GM11168 (cell line): Measurements from ENCODE around the gene SSR2.

Source experiments
- in situ Hi-C: fragments of 300-500 bp; cut with MboI; formaldehyde crosslinking; loops from one replicate; pipeline ENCODE4 v1.12.0; 2022; ENCODE audit warnings: low sequenced_read_pairs; ENCODE audit not compliant: unreplicated experiment

Gene SSR2

DNA sequence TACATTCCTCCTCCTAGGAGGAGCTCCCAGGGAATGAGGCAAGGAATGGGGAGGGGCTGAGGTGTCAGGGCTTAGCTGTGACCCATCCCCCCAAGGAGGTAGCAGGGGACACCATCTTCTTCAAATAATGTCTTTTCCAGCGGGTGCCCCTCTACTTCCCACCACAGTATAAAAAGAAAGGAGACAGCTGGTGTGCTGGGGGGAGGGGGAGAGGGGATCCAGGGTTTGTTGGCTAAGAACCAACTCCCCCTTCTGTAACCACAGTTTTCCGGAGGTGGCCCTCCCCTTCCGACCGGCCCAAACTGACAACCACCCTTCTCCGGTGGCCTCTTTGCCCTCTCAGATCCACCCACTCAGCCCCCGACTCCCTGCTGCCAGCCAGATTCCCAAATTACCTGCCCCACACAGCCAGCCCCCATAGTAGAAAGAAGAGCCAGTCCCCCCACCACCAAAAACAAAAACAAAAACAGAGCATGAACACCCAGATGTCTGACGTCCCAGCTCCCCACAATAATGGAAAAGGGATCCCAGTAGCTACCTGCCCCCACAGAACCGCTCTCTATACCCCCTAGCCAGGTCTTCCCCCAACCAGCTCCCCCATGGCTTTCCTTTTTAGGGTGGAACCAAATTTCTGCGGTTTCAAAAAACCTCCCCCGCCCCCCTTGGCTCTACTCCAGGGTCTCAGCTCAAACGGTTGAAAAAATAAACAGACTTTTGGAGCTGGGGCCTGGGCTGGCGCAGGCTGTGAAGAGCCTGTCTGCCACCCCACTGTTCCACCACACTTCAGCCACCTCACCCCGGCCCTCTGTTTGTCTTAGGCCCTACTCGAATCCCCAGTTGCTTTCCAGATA is 44.5 kb downstream of the SSR2 start:
- in situ Hi-C loops: no loop called here

DNA sequence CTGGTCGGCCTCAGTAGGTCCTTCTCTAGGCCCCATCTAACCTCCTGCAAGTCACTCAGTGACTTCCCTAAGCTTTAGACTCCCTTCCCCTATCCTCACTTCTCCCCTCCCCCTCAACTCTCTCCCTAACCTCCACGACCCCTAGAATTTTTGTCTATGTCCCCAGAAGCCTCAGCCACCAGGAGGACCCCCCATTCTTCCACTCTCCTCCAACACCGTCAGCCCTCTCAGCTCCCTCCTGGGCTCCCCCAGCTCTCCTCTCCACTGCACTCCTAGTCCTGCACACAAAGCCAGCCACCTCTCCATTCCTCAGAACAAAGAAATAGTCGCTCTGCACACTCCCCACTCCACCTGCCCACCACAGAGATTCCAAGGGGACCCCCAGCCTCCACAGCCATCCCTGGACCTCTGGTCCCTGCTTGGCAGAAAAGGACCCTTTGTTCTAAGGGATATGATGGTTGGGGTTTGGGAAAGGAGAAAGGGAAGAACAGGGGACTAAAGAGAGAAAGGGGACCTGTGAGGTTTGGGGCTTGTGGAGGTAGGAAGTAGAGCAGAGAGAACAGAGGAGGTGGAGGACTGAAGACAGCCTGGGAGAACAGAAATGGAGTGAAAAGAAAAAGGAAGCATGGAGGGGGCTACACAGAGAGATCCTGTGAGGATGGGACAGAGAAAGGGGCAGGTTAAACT is 45.2 kb downstream of the SSR2 start:
- in situ Hi-C loops: no loop called here

DNA sequence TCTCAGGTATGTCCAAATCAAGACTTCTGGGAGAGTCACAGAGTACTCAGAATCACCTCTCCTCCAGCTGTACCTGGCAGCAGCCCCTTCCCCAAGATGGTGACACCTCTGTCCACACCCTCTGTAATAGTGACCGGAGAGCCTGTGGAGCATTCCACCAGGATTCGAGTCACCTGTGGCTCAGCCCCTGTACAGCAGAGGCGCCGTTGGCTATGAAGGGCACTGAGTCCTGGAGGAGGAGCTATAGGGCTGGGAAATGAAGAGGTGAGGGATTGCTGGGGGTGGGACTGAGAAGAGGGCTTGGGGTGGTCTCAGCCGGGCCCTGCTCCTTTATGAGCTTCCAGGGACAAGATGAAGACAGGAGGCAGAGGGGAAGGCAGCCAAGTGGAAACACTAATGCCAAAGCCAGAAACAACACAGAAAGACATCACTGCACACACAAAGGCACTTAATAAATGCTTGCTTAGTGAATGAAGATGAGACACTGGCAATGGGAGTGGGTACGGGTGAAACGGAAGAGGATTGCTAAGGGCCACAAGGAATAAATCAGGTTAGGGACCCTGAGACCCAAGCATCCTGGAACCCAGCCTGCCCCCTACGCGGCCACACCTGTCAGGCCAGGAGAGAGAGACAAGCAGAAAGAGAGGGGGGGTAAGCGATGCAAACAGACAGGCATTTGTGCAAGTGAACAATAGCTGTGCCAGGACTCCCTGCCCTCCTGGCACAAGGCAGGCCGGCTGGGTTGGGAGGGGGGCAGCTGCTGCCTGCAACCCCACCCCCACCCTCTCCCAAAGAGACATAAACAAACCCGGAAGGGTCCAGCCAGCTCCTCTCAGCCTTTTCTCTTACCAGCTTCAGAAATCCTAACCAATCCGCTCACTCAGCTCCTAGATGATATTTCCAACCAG is 46.3 kb downstream of the SSR2 start:
- in situ Hi-C loops: no loop called here

DNA sequence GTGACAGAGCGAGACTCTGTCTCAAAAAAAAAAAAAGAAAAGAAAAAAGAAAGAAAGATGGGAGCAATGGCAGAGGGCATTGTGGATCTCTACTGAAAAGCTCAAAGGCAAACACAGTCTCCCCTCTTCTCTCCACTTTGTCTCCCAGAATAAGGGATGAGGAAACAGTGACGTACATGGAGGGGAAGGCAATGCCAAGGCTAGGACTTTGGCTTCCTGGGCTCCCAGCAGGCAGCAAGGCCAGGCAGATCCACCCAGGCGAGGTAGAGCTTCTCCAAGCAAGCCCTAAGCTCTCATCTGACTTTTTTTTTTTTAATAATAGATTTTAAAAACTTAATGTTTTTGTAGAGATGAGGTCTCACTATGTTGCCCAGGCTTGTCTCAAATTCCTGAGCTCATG is 47.0 kb downstream of the SSR2 start:
- in situ Hi-C loops: no loop called here

DNA sequence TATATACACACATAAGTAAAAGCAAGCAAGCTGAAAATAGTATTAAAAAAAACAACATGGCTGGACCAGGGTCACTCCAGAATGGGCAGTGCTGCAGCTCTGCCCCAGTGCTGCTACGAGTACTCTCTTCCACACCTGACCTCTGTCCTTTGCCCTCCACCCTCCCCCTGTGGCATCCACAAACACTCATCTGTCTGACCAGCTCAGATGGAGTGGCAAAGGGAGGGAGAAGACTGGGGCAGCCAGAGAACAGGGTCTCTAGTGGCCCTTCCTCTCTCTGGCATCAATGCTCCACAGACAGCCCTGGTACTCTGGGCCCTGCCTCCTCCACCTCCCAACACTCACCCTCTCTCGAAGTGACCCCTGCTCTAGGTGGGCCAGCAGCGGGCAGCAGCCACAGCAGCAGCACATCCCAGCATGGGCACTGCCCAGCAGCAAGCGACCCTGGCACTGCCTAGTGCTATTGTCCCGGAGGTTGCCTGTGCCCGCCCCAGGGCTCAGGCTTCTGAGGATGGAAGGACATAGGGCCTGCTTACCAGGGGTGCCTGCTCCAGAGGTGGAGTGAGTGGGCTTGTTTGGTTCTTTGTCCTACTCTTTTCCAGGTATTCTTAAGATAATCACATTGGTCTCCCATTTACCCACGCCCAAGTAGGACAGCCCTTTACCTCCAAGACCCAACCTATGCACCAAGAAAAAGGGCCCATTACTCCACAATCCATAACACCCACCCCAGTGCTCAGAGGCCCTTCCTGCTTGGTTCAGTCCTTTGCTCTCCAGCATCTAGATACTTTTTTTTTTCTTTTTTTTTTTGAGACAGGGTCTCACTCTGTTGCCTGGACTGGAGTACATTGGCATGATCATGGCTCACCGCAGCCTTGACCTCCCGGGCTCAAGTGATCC is 48.6 kb downstream of the SSR2 start:
- in situ Hi-C loops: no loop called here

DNA sequence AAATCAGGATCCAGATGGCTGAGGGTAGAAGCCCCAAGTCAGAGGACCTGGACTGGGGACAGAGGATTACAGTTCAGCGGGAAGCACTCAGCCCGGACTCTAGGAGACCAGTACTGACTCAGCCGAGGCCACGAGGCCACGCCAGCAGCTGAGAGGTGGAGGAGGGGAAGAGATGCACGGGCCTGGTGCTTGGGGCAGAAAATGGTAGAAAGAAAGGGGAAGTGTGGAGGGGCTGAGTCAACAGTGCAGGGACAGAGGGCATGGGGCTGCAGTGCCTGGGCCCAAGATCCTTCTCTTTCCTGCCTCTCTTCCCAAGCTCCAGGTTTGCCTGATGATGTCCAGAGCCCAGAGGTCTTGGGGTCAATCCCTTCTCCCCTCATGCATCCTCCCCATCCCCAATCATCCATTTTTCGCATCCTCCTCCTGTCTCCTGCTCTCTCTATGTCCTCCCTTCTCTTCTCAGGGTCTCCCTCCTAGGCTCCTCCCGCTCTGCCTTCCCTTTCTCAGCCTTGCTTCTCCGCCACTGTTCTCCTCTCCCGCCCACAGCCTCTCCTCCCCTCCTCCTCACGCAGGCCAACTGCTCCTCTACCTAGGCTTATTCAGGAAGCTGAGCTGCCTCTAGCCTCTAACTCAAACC is 50.1 kb downstream of the SSR2 start:
- in situ Hi-C loops: no loop called here

DNA sequence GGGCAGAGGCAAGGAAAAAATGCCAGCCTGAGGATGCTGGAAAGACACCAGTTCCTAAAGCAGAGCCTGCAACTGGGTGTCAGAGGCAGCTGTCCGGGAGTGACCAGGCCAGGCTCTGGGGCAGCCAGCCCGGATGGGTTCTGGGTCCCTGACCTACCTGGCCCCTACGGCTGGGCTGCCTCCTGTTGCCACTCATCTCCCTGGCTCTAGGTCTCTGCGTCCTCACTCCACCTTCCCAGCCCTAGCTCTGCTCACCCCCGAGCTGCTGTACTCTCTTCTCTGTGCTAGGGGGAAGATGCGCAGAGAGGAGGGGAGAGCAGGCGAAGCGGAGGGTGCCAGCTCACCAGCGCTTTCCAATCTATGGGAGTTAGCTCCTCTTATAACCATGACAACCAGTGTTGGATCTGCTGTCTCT is 51.4 kb downstream of the SSR2 start:
- in situ Hi-C loops: no loop called here

DNA sequence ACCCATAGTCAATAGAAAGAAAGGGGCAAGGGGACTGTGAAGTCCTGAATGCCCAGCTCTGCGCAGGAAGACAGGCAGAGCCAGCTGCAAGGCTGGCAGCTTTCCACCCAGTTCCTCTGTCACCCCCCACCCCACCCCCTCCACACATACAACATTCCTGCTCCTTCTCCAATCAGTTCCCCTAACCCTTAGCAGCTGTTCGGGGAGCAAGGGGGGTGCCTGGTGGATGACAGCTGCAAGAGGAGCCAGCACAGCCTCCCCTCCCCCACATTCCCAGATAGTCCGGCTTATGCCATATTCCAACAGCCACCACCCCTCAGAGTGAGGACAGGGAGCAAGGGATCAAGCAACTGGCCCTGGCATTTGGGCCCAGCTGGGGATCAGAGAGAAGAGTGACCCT is 52.1 kb downstream of the SSR2 start:
- in situ Hi-C loops: no loop called here

DNA sequence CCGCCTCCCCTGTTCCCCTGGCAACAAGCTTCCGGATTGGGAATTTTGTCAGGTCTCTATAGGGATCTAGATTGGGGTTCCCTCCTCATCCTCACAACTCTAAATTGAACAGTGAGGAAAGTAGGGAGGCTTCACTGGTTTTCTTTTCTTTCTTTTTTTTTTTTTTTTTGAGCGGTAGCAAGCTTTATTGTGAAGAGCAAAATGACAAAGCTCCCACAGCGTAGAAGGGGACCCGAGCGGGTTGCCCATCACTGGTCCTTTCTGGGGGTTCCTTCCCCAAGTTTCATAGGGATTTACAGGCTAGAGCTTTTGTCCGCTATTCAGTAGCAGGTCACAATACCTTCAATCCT is 52.7 kb downstream of the SSR2 start:
- in situ Hi-C loops: no loop called here

DNA sequence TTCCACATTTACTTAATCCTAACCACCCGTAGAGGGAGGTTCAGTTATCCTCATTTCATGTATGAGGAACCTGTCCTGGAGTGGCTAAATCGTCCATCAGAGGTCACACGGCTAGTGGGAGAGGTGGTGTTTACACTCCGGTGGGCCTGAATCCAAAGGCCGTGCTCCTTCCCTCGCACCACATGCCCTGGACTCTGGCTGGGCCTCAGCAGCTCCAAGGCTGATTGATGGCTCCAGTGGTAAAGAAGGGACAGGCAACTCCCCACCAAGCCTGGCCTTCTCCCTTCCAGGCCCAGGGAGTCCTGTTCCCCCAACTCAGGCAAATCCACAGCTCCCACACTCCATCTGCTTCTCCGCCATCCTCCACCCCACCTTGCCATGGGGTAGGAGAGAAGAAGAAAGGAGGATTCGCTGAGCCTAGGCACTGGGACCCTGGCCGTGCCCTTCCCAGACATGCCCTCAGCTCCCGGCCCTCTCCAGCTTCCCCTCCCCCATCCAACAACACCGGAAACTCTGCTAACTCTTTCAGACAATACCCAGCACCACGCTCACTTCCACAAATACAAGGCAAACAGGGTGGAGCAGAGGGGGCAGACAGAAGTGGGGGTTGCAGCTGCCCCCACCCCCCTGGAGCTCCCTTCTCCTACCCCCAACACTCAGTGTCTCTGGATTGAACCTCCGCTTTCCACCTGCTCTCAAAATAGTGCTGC is 53.3 kb downstream of the SSR2 start:
- in situ Hi-C loops: no loop called here

DNA sequence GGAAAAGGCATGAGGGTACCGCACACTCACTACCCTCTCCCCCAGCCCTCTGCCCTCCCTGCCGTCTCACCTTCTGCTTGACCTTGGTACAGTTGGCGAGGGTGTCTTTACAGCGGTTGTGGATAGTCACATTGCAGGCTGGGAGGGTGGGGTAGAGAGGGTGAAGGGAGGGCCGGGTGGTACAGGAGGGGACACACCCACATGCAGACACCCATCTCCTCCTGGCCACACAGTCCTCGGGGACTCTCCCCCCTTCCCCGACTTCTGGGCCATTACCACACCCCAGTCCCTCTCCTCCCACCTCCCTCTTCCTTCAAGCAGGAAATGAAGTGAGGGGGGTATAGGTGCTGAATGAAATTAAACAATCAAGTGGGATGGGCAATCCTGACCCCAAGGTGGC is 54.0 kb downstream of the SSR2 start:
- in situ Hi-C loops: no loop called here

DNA sequence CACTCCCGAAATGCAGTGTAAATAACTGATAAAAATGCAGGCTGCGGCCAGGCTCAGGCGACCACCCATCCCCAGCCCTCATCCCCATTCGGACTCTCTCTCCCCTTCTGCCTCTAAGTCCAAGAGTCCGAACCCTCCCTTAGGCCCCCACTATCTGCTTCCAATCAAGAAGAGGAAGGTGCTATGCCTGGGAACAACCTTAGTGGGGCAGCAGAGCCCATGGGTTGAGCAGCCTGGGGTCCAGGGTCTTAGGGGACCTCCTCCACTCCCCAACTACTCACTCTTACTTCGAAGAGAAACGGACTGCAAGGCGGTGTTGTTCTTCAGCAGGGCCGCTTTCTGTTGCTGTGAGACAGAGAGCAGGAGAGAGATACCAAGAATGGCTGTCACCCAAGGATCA is 54.6 kb downstream of the SSR2 start:
- in situ Hi-C loops: no loop called here

DNA sequence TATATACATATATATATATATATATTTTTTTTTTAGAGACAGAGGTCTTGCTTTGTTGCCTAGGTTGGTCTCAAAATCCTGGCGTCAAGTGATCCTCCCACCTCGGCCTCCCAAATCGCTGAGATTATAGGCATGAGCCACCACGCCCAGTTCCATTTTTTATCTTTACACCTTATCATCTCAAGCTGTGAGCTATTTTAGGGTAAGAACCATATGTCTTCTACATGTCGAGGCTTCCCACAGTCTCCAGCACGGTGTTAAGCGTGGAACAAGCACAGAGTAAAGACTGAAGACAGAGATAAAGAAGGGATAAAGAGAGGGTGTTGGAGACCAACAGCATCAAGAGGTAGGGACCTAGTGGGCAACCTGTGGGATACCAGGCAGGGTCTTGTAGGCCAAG is 56.6 kb downstream of the SSR2 start:
- in situ Hi-C loops: no loop called here

DNA sequence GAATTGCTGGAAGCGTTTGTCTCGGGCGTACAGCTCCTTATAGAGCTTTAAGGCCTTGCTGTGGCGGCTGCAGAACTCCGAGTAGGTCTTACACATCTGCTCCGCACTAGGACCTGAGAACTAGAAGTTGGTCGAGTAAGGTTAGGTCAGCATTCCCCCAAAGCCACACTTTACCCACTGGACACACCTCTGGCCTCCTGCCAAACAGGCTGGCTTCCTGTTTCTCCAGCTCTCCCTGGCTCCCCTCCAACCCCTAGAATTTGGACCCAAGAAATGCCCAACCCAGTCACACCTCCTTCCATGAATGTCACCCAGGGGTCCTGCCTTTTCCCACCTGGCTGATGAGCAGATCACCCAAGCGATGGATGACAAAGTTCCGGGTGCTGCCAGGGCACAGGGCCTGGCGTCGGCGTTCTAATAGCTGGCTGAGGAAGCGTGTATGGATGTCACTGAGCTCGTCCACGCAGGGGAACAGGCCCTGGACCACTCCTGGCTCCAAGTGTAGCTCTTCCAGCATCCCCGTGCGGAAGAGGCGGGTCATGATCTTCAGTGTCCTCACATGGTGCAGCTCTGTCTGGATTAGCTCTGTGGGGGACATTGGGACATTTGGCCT is 58.0 kb downstream of the SSR2 start:
- in situ Hi-C loops: no loop called here

DNA sequence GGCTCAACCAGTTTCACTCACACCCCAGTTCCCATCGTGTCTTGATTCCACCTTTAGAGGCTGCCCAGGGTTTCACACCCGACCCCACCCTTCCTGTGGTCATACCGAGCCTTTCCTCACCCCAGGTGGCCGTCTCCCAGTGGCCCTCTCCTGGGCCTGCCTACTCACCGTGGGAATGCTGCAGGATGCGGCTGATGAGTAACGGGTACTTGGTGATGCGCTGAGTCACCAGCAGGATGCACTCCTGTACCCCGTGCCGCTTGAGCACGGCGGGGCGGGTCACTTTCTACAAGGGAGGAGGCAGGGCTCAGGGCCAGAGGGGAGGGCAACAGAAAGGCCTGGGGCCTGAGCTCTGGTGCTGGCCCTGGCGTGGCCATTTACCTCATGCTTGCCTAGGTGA is 58.8 kb downstream of the SSR2 start:
- in situ Hi-C loops: no loop called here

DNA sequence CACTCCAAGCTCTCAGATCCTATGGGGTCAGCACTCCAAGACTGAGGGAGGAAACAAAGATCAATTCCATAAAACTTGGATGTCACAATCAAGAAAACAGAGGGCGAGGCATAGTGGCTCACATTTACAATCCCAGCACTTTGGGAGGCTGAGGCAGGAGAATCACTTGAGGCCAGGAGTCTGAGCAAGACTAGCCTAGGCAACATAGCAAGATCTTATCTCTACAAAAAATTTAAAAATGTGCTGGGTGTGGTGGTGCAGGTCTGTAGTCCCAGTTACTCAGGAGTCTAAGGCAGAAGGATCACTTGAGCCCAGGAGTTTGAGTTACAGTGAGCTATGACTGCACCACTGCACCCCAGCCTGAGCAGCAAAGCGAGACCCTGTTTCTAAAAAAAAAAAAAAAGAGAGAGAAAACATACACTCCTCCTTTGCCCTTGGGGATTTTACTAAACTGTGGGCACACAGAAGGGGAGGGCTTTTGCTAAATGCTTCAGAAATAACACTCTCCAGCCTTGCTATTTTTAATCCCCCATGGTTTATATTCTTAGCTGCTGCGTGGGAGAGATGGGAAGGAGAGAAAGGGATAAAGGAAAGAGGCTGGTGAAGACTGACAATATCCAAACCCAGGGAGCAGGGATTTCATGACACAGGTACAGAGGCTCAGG is 60.5 kb downstream of the SSR2 start:
- in situ Hi-C loops: no loop called here
